ENCODE data around the gene MRFAP1L1. TPM values are rescaled to one million over a fixed set of nuclear protein-coding genes. Genes with fewer than 3 reads are reported as not detected.

MRFAP1L1 gene
- total and polyA plus RNA-seq, 10 donors: 45.6 to 96.9 (median 62.4) TPM

DNA sequence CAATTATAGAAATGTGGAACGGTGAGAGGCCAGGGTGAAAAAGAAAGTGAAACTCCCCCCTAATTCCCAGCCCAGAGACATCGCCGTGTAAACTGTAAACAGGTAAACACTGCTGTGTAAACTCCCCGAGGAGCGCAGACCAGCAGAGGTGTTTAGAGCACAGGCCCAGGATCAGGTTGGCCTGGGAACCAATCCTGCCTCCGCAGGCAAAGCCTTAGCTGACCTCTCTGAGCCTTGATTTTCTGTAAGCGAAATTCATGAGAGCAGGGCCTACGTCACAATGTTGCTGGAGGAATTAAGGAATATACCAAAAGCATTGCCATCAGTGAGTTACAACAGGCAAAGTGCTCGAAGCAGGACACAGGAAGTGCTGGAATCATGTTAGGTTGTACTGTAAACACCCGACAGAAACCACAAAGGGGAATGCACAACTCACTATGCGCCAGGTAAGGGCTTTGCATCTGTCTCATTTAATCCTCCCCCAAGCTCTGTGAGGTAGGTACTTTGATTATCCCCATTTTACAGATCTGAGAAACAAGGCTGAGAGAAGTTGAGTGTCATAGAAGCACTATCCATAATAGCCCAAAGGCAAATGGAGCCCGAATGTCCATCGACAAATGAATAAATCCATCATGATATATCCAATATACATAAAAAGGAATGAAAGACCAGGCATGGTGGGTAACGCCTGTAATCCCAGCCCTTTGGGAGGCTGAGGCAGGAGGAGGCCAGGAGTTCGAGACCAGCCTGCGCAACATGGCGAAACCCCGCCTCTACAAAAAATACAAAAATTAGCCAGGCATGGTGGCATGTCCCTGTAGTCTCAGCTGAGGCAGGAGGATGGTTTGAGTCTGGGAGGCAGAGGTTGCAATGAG lies 42.2 kb upstream of the MRFAP1L1 start:
- 69 to 79% (median 73%) methylated on average over 18 of the region's 18 CpGs for WGBS, 5 donors
- TF ChIP-seq POLR2AphosphoS5 (IDR thresholded peaks at IDR 0.05) (no peak), POLR2A (IDR thresholded peaks at IDR 0.05) (no peak)
- TF ChIP-seq, protein P1, sequence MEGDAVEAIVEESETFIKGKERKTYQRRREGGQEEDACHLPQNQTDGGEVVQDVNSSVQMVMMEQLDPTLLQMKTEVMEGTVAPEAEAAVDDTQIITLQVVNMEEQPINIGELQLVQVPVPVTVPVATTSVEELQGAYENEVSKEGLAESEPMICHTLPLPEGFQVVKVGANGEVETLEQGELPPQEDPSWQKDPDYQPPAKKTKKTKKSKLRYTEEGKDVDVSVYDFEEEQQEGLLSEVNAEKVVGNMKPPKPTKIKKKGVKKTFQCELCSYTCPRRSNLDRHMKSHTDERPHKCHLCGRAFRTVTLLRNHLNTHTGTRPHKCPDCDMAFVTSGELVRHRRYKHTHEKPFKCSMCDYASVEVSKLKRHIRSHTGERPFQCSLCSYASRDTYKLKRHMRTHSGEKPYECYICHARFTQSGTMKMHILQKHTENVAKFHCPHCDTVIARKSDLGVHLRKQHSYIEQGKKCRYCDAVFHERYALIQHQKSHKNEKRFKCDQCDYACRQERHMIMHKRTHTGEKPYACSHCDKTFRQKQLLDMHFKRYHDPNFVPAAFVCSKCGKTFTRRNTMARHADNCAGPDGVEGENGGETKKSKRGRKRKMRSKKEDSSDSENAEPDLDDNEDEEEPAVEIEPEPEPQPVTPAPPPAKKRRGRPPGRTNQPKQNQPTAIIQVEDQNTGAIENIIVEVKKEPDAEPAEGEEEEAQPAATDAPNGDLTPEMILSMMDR (IDR thresholded peaks at IDR 0.05 in 8 of 11, conservative IDR thresholded peaks at IDR 0.05 in 3 of 11): no peak

DNA sequence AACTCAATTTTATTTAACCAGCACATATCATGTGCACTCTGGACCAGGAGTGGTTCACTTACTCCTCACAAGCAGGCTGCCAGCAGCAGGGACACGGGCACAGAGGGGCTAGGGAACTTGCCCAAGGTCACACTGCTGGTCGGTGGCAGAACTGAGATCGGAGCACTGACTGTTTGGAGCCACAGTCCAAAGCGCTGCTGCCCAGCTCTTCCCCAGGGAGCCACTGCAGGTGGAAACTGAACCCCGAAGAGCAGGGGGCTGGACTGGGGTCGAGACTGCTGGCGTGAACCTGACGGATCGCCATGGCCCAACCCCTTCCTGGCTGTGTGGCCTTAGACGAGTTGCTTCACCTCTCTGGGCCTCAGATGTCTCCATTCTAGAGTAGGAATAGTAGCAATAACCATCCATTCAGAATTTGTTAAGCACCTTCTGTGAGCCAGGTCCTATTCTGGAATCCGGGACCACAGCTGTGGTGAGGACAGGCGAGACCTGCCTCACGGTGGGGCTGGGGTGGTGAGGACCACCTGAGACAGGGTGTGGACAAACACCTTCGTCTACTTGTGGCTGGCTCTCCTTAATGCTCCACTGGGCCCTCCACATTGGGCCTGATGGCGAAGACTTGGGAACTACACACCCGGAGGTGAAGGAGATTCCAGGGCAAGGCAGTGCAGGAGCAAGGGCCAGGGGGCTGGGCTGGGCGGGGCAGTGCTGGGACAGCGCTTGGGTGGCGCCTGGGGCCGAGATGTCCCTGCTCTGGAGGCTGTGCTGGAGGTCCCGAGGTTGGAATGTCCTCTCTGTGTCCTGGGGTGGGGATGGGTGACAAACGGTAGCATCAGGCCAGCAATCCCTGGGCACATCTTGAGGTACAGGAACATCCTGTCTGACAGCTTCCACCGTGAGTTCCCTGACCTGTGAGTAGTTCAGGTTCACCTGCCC lies 40.9 kb upstream of the MRFAP1L1 start:
- no peaks in the 10 kb centered on the region for H3K27me3 ChIP-seq (replicated peaks in 1 of 7)
- no peaks in the 10 kb centered on the region for H3K9me3 ChIP-seq
- H3K36me3 ChIP-seq: no peaks in the 10 kb centered on the region
- intact Hi-C loops (cut with DNase I; ENCODE audit: low total_unique reads): no loop called here
- H3K4me1 ChIP-seq: peaks cover 6 to 67% (median 29%) of the 10 kb centered on the region in 6 donors
- peak overlapping the region in 6 of 8 donors; percentile 1 to 76 (median 66) for H3K27ac ChIP-seq
- DNase-seq: no peak
- TF ChIP-seq POLR2A (IDR thresholded peaks at IDR 0.05) (no peak), POLR2AphosphoS5 (IDR thresholded peaks at IDR 0.05) (no peak)
- TF ChIP-seq, protein P1 (IDR thresholded peaks at IDR 0.05 in 8 of 11, conservative IDR thresholded peaks at IDR 0.05 in 3 of 11): no peak
- WGBS, 5 donors: 72 to 87% (median 84%) methylated on average over 16 to 23 of the region's 23 CpGs
- no peak overlapping the region for H3K4me3 ChIP-seq

More for the DNA sequence above, 42.2 kb upstream of the MRFAP1L1 start:
- Histone ChIP-seq H3K27ac (peak overlapping the region in 5 of 8 donors; percentile 41 to 76 (median 70)), H3K4me3 (peak overlapping the region in 1 of 8 donors; percentile 40), H3K27me3 (replicated peaks in 1 of 7) (no peaks in the 10 kb centered on the region), H3K4me1 (peaks cover 6 to 61% (median 27%) of the 10 kb centered on the region in 6 donors), H3K9me3 (no peaks in the 10 kb centered on the region), H3K36me3 (no peaks in the 10 kb centered on the region)
- no peak for DNase-seq
- intact Hi-C loops (cut with DNase I; ENCODE audit: low total_unique reads): no loop called here

DNA sequence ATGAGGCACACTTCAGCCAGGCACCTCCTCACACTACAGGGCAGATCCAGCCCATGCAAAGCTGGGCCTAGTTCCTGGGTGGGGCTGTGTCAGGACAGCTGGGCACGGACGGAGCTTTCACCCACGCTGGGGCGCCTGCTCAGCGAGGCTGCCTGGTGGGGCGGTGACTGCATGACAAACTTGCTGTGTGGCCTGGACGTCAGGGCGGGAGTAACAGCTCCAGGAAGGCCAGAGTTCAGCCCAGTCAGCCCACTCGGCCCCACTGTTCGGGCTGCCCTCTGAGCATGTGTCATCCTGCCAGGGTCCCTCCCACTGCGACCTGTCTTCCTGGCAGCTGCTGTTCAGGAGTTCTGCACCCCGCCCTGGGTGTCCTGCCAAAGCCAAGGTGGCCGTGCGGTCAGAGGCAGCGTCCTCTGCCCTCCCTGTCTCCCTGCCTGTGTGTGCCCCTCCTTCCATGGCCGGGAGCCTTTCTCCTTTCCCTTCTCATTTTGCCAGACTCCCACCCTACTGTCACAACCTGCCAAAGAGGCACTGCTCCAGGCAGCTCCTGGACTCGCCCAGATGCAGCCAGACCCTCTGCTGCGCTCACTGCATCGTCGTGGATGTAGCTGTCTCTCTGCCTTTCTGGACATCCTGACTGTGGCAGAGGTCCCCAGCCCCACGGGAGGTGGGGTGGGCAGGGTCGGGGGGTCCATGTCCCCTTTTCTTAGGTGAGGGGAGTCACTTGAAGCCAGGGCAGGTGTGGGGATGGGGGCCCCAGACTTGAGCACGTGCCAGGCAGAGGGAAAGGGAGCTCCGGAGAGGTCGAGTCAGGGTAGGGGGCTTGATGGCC lies 39.9 kb upstream of the MRFAP1L1 start:
- TF ChIP-seq POLR2A (IDR thresholded peaks at IDR 0.05): no peak
- peak; percentile 79 to 89 (median 88) for TF ChIP-seq POLR2AphosphoS5 (IDR thresholded peaks at IDR 0.05)
- Histone ChIP-seq H3K27ac (peak overlapping the region in 7 of 8 donors; percentile 1 to 76 (median 61)), H3K4me1 (peaks cover 6 to 67% (median 29%) of the 10 kb centered on the region in 6 donors), H3K4me3 (no peak overlapping the region), H3K36me3 (no peaks in the 10 kb centered on the region), H3K27me3 (replicated peaks in 1 of 7) (no peaks in the 10 kb centered on the region), H3K9me3 (no peaks in the 10 kb centered on the region)
- 55 to 79% (median 72%) methylated on average over 17 to 25 of the region's 25 CpGs for WGBS, 5 donors
- peak; percentile 88 for DNase-seq
- intact Hi-C loops (cut with DNase I; ENCODE audit: low total_unique reads): loop anchor here (10.0 kb wide), 1 partner anchor 435 kb away; no protein-coding TSS in a partner anchor

DNA sequence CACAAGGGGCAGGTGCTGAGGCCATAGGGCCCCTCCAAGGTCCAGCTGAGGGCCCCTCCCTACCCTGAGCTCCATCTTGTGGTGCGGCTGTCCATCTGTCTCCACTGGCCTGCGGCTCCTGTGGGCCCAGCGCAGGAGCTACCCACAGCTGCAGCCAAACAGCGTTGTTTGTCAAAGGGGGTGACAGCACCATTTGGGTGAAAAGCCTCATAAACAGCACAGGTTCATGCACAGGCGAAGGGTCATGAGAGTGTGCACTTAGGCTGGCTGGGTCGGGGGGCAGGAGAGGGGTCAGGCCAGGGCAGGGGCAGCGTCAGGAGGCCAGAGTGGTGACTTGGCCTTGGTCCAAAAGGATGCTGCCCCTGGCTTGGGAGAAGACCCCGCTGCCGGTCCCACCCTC lies 38.6 kb upstream of the MRFAP1L1 start:
- 83 to 94% (median 90%) methylated on average over 7 to 9 of the region's 9 CpGs for WGBS, 5 donors
- TF ChIP-seq POLR2AphosphoS5 (IDR thresholded peaks at IDR 0.05): no peak
- TF ChIP-seq, protein P1 (IDR thresholded peaks at IDR 0.05 in 8 of 11, conservative IDR thresholded peaks at IDR 0.05 in 3 of 11): no peak
- no peak for TF ChIP-seq POLR2A (IDR thresholded peaks at IDR 0.05)
- Histone ChIP-seq H3K27me3 (replicated peaks in 1 of 7) (no peaks in the 10 kb centered on the region), H3K27ac (peak overlapping the region in 2 of 8 donors; percentile 71 to 76), H3K4me1 (peaks cover 6 to 67% (median 29%) of the 10 kb centered on the region in 6 donors), H3K36me3 (no peaks in the 10 kb centered on the region), H3K9me3 (no peaks in the 10 kb centered on the region), H3K4me3 (no peak overlapping the region)
- intact Hi-C loops (cut with DNase I; ENCODE audit: low total_unique reads): loop anchor here (10.0 kb wide), 1 partner anchor 437 kb away; no protein-coding TSS in a partner anchor
- no peak for DNase-seq

Measured in spleen (tissue), 11 donors.